Skeletal muscle tissue (tissue), 4 donors: ENCODE measurements around the gene ZBTB42. TPM values are rescaled to one million over a fixed set of nuclear protein-coding genes. Genes with fewer than 3 reads are reported as not detected.

Experiments
- H3K27ac ChIP-seq: one replicate; pipeline ENCODE4 v1.7.0; 2013; ENCODE audit warnings: mild to moderate bottlenecking, low read depth, low read length, inconsistent platforms
- H3K27me3 ChIP-seq, 3 donors: one replicate each; pipeline ENCODE4 v1.7.0; 2013; ENCODE audit warnings: low read length in 3 of 3; ENCODE audit not compliant: control insufficient read depth in 3 of 3, insufficient read depth in 3 of 3
- H3K36me3 ChIP-seq, 3 donors: one replicate each; pipeline ENCODE4 v1.7.0; 2013; ENCODE audit warnings: low read length in 3 of 3; ENCODE audit not compliant: control insufficient read depth in 3 of 3, insufficient read depth in 3 of 3
- H3K4me1 ChIP-seq, 3 donors: one replicate each; pipeline ENCODE4 v1.7.0; 2013; ENCODE audit warnings: low read length in 3 of 3, mild to moderate bottlenecking in 3 of 3; ENCODE audit not compliant: control insufficient read depth in 3 of 3, insufficient read depth in 3 of 3
- H3K4me3 ChIP-seq, 3 donors: one replicate each; pipeline ENCODE4 v1.7.0; 2013; ENCODE audit warnings: low read length in 3 of 3
- H3K9ac ChIP-seq, 3 donors: one replicate each; pipeline ENCODE4 v1.7.0; 2013; ENCODE audit warnings: low read length in 3 of 3, mild to moderate bottlenecking in 3 of 3, moderate library complexity in 2 of 3, low read depth in 1 of 3
- H3K9me3 ChIP-seq, 3 donors: one replicate each; pipeline ENCODE4 v1.7.0; 2013; ENCODE audit warnings: low read length in 3 of 3; ENCODE audit not compliant: control insufficient read depth in 3 of 3
- total RNA-seq: library from RNA; depleted of rRNA; stranded (reverse); fragments of >200 nt; gene quantifications from one replicate; pipeline ENCODE4 v1.2.3, GENCODE V29; 2014
- donor health status: Osteomylitis.

Gene ZBTB42
- total RNA-seq, 1 donor from 2014 or later = 3.7 TPM

DNA sequence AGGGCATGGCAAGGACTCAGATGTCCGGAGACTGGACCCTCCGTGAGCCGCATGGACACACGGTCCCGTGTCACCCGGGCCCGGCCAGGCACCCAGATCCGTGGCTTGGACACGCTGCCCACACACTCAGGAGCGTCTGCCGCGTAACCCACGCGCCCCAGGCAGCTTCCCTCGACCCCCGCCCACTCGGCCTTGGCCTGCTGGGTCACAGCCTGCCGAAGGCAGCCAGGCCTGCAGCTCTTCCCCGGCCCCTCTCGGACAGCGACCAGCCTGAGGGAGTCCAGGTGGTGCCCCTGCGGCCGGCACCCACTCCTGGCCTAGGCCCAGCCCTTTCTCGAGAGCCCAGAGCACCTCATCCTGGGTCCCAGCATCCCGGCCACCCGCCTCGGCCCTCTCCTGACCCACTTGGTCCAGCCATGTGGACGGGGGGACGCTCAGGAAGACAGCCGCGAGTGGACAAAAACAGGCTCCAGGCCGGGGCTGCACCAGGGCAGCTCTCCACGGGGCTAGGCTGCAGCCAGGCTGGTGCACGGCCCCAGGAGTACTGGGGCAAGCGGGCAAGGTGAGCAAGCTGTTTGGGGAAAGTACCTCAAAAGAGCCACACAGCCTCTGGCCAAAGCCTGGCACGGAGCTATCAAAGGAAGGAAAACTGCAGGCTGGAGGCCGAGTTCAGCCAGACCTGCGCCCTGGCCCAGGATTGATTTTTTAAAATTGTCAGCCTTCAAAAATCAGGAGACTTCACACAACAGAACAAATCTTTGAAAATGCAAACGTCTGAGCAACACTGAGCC, 11.8 kb upstream of the ZBTB42 start:
- peaks cover 27 to 48% (median 39%) of the 10 kb centered on the region in 3 donors for H3K4me1 ChIP-seq

DNA sequence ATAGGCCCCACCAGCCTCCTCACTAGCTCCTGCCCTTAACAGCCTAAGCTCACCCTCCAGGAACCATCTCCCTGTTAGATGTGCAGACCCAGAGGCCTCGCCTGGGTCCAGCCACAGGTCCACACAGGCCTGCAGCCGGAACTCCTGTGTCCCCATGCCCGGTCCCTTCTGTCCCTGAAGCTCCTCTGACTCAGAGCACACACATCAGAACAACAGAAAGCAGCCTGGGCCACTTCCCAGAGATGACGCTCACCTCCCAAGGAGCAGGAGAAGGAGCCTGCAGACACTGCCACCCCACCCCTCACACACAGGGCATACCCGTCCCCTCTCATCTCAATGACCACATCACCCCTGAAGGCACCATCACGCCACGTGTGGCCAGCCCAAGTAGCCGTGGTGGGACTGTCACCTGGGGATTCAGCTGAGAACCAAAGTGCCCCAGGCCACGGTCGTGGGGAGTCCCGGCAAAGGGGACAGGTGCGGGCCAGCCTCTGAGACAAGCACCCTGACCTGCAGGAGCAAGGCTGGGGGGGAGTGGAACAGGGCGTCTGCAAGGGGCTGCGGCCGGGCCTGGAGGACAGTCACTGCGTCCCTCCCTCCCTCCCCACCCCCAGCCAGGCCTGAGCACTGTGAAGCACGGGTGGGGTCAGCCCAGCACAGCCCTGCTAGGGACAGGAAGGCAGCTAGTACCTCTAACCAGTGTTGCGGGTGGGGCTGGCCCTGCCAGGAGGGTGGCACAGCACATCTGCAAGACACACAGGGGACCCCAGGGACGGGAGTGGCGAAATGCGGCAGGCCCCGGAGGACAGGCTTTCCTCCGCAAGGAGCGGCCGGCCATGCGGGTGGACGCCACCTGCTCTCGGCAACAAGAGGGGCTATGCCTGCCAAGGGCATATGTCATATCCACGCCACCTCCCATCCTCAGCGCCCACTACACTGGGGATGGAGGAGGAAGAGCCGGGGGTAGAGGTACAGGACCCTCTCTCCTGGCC, 10.9 kb upstream of the ZBTB42 start:
- Histone ChIP-seq H3K4me1 (peaks cover 34 to 56% (median 46%) of the 10 kb centered on the region in 3 donors), H3K27me3 (no peaks in the 10 kb centered on the region), H3K27ac (no peak overlapping the region), H3K9ac (no peak overlapping the region), H3K9me3 (no peaks in the 10 kb centered on the region), H3K4me3 (no peak overlapping the region), H3K36me3 (peaks cover 16 to 23% (median 17%) of the 10 kb centered on the region in 3 donors)

More for the DNA sequence above, 11.8 kb upstream of the ZBTB42 start:
- Histone ChIP-seq H3K27ac (no peak overlapping the region), H3K4me3 (no peak overlapping the region), H3K27me3 (no peaks in the 10 kb centered on the region), H3K9me3 (no peaks in the 10 kb centered on the region), H3K36me3 (peaks cover 16 to 23% (median 17%) of the 10 kb centered on the region in 3 donors), H3K9ac (no peak overlapping the region)

DNA sequence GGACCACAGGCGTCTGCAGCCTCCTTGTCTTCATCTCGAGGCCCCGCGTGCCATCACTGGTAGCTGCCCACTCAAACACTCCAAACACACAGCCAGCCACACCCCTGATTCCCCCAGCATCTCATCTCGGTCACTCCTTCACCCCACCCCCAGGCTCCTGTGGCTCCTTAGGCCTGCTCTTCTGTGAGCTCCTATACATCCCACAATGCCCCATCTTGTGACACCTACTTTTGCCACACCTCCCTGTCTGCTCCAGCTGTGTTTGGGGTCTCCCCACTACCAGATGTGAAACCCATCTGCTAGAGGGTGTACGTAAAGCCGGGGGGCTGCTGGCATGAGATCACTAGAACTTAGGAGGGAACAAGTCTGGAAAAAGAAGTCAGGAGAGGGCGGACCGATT, 9.5 kb upstream of the ZBTB42 start:
- Histone ChIP-seq H3K4me3 (no peak overlapping the region), H3K9ac (peak overlapping the region in 1 of 3 donors; percentile 88), H3K4me1 (peaks cover 40 to 60% (median 53%) of the 10 kb centered on the region in 3 donors), H3K27ac (no peak overlapping the region), H3K27me3 (no peaks in the 10 kb centered on the region), H3K36me3 (peaks cover 16 to 23% (median 17%) of the 10 kb centered on the region in 3 donors), H3K9me3 (no peaks in the 10 kb centered on the region)

DNA sequence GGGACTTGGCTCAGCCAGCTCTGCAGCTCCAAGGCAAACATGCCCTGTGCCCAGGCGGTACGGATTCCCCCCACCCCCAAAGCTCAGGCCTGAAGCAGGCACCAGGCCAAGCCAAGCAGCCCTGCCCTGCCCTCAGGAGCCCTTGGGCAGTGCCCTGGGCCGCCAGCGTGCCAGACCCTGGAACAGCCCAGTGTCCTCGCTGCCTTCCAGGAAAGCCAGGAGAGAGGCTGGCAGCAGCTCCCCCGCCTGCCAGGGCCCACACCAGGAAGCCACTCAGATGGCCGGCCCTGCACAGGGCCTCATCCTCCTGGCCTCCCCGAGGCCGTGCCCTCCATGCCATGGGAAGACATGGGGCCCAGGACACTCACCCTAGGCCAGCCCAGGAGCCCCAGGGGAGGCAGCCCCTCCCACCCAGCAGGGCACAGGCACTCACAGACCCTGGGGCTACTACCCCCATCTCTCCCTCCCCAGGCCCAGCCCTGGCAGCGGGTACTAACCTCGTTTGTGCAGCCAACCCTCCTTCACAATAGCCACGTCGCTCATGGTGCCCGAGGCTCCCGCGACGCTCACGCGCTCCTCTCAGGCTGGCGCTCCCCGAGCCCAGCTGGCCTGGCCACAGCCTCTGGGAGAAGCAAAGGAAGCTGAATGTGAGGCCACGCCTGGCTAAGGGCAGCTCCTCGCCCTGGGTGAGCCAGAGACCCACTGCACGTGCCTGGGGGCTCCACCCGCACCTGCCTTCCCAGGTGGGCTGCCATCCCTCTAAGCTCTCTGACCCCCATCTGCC, 8.6 kb upstream of the ZBTB42 start:
- Histone ChIP-seq H3K27ac (no peak overlapping the region), H3K27me3 (no peaks in the 10 kb centered on the region), H3K36me3 (peaks cover 16 to 23% (median 17%) of the 10 kb centered on the region in 3 donors), H3K9me3 (no peaks in the 10 kb centered on the region), H3K9ac (peak overlapping the region; percentile 14 to 88 (median 57)), H3K4me3 (peak overlapping the region in 1 of 3 donors; percentile 41), H3K4me1 (peaks cover 37 to 56% (median 52%) of the 10 kb centered on the region in 3 donors)

DNA sequence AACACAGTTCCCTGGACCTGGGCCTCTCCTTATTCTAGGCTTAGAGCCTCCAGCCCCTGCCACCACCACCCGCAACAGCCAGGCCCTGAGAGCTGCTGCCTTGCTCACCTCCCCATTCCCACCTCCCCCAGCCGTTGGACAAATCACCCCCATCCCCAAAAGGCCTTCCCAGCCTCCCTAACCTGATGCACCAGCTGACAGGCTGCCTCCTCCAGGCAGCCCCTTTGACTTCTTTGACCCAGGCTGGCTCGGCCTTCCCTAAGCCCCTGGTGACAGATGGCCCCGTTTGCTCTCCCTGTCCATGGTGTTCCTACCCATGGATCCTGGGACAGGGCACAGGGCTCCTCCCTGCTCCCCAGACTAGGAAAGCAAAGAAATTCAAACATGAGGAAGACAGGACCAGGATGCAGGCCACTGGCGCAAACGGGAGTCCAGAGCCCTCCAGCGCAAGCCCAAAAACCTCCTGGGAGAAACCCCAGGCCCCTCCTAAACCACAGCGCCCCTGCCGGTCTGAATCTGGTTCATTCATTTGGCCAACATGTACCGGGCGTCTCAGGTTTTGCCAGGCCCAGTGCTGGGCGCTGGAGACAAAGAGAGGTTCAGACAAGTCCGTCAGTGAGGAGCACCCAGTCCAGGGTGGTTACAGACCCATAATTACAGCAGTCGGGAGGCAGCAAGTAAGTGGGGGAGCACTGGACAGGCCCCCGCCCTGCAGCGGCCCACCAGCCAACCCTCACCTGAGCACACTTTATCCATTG, 7.8 kb upstream of the ZBTB42 start:
- no peaks in the 10 kb centered on the region for H3K9me3 ChIP-seq
- peak overlapping the region; percentile 63 to 88 (median 70) for H3K9ac ChIP-seq
- peaks cover 39 to 61% (median 54%) of the 10 kb centered on the region in 3 donors for H3K4me1 ChIP-seq
- peak overlapping the region in 1 of 3 donors; percentile 76 for H3K4me3 ChIP-seq
- H3K27ac ChIP-seq = no peak overlapping the region
- H3K36me3 ChIP-seq = peaks cover 16 to 21% (median 17%) of the 10 kb centered on the region in 3 donors
- no peaks in the 10 kb centered on the region for H3K27me3 ChIP-seq

DNA sequence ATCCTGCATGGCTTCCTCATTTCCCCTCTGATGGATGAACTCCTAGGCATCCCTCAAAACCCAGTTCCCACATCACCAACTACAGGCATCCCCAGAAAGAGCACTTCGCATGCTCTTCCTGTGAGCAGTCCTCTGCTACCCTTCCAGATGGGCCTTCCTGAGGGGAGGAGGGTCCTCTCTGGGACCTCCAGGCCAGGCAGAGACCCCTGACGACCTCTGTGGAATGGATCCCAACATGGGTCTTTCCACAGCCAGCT, 7.3 kb upstream of the ZBTB42 start:
- Histone ChIP-seq H3K9ac (peak overlapping the region; percentile 63 to 88 (median 70)), H3K27ac (no peak overlapping the region), H3K36me3 (peaks cover 12 to 18% (median 17%) of the 10 kb centered on the region in 3 donors), H3K4me1 (peaks cover 42 to 58% (median 58%) of the 10 kb centered on the region in 3 donors), H3K4me3 (peak overlapping the region in 2 of 3 donors; percentile 76 to 82), H3K27me3 (no peaks in the 10 kb centered on the region), H3K9me3 (no peaks in the 10 kb centered on the region)

DNA sequence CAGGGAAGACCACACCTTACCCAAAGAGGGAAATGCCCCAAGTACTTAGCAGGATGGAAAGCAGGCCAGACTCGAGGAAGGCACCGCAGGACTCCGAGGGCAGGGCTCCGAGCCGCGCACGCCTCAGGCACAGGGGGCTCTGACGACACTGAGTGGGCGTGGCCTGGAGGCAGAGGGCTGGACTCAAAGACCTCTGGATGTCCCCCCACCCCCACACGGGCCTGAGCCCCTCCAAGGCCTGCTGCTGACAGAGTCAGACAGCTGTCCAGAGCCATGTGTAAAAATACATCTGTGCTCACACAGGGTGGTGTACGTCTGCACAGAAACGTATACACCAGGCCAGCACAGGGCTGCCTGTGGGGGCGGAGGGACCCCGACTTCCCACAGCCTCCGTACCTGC, 6.8 kb upstream of the ZBTB42 start:
- H3K27ac ChIP-seq = no peak overlapping the region
- no peaks in the 10 kb centered on the region for H3K9me3 ChIP-seq
- H3K9ac ChIP-seq = peak overlapping the region; percentile 70 to 88 (median 74)
- H3K4me1 ChIP-seq = peaks cover 42 to 61% (median 58%) of the 10 kb centered on the region in 3 donors
- peak overlapping the region; percentile 76 to 82 (median 79) for H3K4me3 ChIP-seq
- H3K27me3 ChIP-seq = no peaks in the 10 kb centered on the region
- H3K36me3 ChIP-seq = peaks cover 12 to 18% (median 17%) of the 10 kb centered on the region in 3 donors

DNA sequence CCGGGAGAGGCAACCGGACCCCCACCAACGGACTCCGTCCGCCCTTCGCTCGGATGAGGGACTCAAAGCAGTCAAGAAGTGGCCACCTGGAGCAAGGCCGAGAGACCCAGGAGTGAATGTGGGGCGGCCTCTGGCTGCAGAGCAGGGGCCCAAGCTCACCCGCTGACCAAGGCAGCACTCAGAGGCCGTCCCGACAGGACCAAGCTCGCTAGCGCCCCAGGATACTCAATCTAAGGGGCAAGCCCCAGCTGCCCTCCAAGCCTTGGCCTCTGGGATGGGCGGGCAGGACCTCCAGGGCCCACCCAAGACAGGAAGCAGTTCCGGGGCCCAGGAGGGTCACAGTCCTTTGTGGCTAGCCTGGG, 6.3 kb upstream of the ZBTB42 start:
- peak overlapping the region; percentile 70 to 88 (median 74) for H3K9ac ChIP-seq
- peaks cover 10 to 18% (median 15%) of the 10 kb centered on the region in 3 donors for H3K36me3 ChIP-seq
- H3K4me3 ChIP-seq = peak overlapping the region; percentile 76 to 82 (median 79)
- H3K27ac ChIP-seq = peak overlapping the region; percentile 51
- no peaks in the 10 kb centered on the region for H3K9me3 ChIP-seq
- peaks cover 42 to 67% (median 61%) of the 10 kb centered on the region in 3 donors for H3K4me1 ChIP-seq
- no peaks in the 10 kb centered on the region for H3K27me3 ChIP-seq
